Measurements from ENCODE around the gene SEZ6. TPM values are rescaled to one million over a fixed set of nuclear protein-coding genes. Genes with fewer than 3 reads are reported as not detected.

Gene SEZ6
- total and polyA plus RNA-seq, 7 donors: 0.36 to 0.99 (median 0.54) TPM; not detected in 3

DNA sequence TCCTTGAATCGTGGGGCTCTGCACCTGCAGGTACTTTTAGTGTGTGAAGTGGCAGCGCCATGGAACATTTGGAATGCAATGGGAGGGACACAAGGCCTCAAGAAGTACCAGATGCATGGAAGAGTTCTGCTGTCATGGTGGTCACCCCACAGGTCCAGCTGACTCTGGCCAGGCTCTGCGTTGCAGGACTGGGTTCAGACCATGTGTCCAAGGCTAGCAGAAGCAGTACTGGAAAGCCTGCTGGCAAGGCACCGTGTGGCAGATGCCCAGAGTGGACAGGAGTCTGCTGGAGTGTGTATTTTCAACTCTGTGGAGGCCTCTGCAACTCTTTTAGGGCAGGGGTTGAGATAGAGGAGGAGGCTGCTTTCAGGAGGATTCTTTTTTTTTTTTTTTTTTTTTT, 39.2 kb upstream of the SEZ6 start:
- Histone ChIP-seq H3K4me3 (no peak overlapping the region), H3K36me3 (no peaks in the 10 kb centered on the region), H3K27ac (no peak overlapping the region), H3K9me3 (no peaks in the 10 kb centered on the region), H3K27me3 (no peaks in the 10 kb centered on the region), H3K4me1 (no peaks in the 10 kb centered on the region)
- TF ChIP-seq, protein P1, sequence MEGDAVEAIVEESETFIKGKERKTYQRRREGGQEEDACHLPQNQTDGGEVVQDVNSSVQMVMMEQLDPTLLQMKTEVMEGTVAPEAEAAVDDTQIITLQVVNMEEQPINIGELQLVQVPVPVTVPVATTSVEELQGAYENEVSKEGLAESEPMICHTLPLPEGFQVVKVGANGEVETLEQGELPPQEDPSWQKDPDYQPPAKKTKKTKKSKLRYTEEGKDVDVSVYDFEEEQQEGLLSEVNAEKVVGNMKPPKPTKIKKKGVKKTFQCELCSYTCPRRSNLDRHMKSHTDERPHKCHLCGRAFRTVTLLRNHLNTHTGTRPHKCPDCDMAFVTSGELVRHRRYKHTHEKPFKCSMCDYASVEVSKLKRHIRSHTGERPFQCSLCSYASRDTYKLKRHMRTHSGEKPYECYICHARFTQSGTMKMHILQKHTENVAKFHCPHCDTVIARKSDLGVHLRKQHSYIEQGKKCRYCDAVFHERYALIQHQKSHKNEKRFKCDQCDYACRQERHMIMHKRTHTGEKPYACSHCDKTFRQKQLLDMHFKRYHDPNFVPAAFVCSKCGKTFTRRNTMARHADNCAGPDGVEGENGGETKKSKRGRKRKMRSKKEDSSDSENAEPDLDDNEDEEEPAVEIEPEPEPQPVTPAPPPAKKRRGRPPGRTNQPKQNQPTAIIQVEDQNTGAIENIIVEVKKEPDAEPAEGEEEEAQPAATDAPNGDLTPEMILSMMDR (IDR thresholded peaks at IDR 0.05): no peak
- no peak for TF ChIP-seq POLR2AphosphoS5 (IDR thresholded peaks at IDR 0.05)
- TF ChIP-seq EP300 (IDR thresholded peaks at IDR 0.05): no peak
- TF ChIP-seq POLR2A (IDR thresholded peaks at IDR 0.05): no peak
- intact Hi-C loops (cut with DNase I): no loop called here
- no peak for DNase-seq
- 91 to 92% methylated on average over 4 of the region's 4 CpGs for WGBS, 2 donors

DNA sequence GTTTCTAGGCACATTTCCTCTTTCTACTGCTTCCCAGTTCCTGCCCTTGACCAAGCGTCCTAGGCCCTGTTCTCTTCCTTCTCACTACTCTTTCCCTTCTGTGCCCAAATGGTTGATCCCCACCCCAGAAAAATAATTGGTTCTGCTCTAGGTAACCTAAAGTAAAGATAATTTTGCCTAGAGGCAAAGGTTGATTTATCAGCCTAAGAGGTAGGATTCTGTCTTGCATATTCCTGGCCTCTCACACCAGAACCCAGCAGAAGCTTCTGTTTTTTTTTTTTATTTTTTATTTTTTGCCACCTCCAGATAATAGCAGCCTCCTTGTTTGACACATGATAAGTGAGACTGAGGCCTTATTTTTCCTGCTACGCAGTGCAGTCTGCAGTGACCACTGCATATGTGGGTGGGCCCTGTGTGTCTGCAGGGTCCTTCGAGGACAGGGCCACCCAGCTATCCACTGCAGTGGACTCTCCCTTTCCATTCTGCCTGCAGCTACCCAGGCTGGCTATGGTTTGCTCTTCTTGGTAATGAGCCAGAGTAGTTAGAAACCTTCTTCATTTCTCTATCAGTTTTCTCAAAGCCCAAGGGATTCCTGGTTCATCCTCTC, 37.8 kb upstream of the SEZ6 start:
- no peak for DNase-seq
- intact Hi-C loops (cut with DNase I): no loop called here
- Histone ChIP-seq H3K4me1 (no peaks in the 10 kb centered on the region), H3K4me3 (no peak overlapping the region), H3K27me3 (no peaks in the 10 kb centered on the region), H3K36me3 (no peaks in the 10 kb centered on the region), H3K9me3 (no peaks in the 10 kb centered on the region), H3K27ac (no peak overlapping the region)
- 83 to 92% methylated on average over 3 of the region's 3 CpGs for WGBS, 2 donors
- TF ChIP-seq, protein P1 (IDR thresholded peaks at IDR 0.05): no peak
- no peak for TF ChIP-seq POLR2A (IDR thresholded peaks at IDR 0.05)
- no peak for TF ChIP-seq POLR2AphosphoS5 (IDR thresholded peaks at IDR 0.05)
- TF ChIP-seq EP300 (IDR thresholded peaks at IDR 0.05): no peak

DNA sequence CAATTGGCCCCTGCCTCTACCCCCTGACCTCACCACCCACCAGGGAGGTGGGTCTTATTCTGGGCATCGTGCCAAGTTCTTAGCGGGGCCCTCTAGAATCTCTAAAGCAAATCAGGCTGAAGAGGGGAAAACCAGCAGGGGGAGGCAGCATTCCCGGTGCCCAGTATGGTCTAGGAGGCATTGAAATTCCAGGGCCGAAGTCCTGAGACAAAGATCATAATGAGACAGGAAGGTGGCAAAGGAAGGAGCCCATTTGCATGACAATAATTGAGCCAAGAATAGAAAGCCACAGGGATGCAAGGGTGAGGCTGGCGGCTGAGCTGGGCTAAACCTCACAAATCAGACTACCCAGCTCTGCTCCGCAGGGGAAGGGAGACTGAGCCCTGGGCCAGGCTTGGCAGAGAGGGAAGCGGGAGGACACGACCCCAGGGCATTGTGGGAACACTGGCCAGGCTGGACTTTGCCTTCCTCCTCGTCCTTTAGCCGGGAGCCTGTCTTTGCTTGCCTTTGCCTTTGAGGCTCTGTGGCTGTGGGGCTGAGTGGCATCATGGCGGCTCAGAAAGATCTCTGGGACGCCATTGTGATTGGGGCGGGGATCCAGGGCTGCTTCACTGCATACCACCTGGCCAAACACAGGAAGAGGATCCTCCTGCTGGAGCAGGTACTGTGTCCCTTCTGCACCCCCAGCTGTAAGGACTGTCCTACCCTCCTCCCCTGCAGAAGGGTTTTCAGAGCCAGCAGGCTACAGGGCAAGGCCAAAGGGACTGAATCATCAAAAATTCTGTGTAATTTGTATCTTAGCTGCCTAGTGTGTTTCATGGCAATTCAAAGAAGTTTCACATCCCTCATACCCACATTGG, 37.1 kb upstream of the SEZ6 start, which contains the start of gene PIPOX:
PIPOX (plus strand) TSS at position 463 of the 860 bp plus-strand sequence; CDS start at position 548, 85 bp downstream.
- intact Hi-C loops (cut with DNase I): no loop called here
- no peaks in the 10 kb centered on the region for H3K27me3 ChIP-seq
- 44 to 50% methylated on average over 13 of the region's 13 CpGs for WGBS, 2 donors
- TF ChIP-seq, protein P1 (IDR thresholded peaks at IDR 0.05): no peak
- no peak for TF ChIP-seq EP300 (IDR thresholded peaks at IDR 0.05)
- no peak for TF ChIP-seq POLR2AphosphoS5 (IDR thresholded peaks at IDR 0.05)
- no peak for TF ChIP-seq POLR2A (IDR thresholded peaks at IDR 0.05)
- H3K9me3 ChIP-seq: no peaks in the 10 kb centered on the region
- H3K36me3 ChIP-seq: no peaks in the 10 kb centered on the region
- H3K4me3 ChIP-seq: no peak within 1 kb of the TSS
- no peak for DNase-seq
- peak within 1 kb of the TSS in 2 of 4 donors; percentile 7 to 41 for H3K27ac ChIP-seq
- no peaks in the 10 kb centered on the region for H3K4me1 ChIP-seq

DNA sequence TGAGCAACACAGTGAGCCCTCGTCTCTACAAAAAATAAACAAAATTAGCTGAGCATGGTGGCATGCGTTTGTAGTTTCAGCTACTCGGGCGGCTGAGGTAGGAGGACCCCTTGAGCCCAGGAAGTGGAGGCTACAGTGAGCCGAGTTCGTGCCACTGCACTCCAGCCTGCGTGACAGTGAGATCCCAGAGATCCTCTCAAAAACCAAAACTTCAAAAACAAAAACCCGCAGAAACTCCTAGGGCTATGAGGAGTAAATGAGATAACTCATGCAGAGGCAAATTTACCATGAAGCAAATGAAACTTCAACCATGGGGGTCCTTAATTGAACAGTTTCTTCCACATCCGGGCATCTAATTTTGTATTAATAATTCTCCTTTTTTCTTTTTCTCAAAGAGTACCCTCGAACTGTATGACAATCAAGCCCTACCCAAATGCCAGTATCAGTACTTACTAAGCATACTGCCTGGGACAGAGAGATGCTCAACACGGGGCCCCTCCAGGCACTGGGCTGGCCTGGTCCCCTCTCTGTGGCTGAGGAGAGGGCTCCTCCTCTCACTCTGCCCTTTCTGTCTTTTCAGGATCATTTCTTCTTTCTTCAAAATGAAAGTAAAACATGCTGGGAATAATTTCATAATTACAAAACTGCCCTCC, 36.3 kb upstream of the SEZ6 start:
- WGBS, 2 donors: 78 to 81% methylated on average over 11 of the region's 11 CpGs
- H3K36me3 ChIP-seq: no peaks in the 10 kb centered on the region
- H3K27me3 ChIP-seq: no peaks in the 10 kb centered on the region
- H3K4me3 ChIP-seq: no peak overlapping the region
- intact Hi-C loops (cut with DNase I): no loop called here
- H3K9me3 ChIP-seq: no peaks in the 10 kb centered on the region
- no peak overlapping the region for H3K27ac ChIP-seq
- H3K4me1 ChIP-seq: no peaks in the 10 kb centered on the region
- no peak for DNase-seq
- TF ChIP-seq EP300 (IDR thresholded peaks at IDR 0.05): no peak

DNA sequence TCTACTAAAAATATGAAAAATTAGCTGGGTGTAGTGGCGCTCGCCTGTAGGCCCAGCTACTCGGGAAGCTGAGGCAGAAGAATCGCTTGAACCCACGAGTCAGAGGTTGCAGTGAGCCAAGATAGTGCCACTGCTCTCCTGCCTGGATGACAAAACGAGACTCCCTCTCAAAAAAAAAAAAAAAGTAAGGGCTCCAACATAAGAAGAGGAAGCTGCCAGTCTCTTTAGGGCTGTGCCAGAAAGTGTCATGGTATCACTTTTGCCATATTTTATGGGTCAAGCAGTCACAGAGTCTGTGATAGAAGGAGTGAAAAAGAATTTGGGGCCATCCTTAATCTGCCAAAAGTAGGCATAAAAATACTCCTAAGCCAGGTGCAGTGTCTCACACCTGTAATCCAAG, 35.7 kb upstream of the SEZ6 start:
- TF ChIP-seq, protein P1 (IDR thresholded peaks at IDR 0.05): no peak
- TF ChIP-seq EP300 (IDR thresholded peaks at IDR 0.05) (no peak), POLR2A (IDR thresholded peaks at IDR 0.05) (no peak), POLR2AphosphoS5 (IDR thresholded peaks at IDR 0.05) (no peak)
- Histone ChIP-seq H3K36me3 (no peaks in the 10 kb centered on the region), H3K4me1 (no peaks in the 10 kb centered on the region), H3K27ac (no peak overlapping the region), H3K4me3 (no peak overlapping the region), H3K27me3 (no peaks in the 10 kb centered on the region), H3K9me3 (no peaks in the 10 kb centered on the region)
- intact Hi-C loops (cut with DNase I): no loop called here
- 89 to 92% methylated on average over 6 of the region's 6 CpGs for WGBS, 2 donors
- no peak for DNase-seq
